Effector memory CD4-positive, alpha-beta T cell (primary cell): ENCODE measurements around the gene PRKCQ.
"Not testable (repeated sequence)": the region's sequence is repeated elsewhere in the genome, so short reads cannot be mapped to it uniquely, and the experiment has no call there.

Experiments used
- DNase-seq, 3 donors: peaks; one replicate each; pipeline ENCODE4 v3.0.0-alpha.2; 2020
- H3K27ac ChIP-seq: 2 replicates; pipeline ENCODE4 v1.7.0; 2013; ENCODE audit warnings: mild to moderate bottlenecking, low read length, moderate library complexity; ENCODE audit not compliant: insufficient read depth, poor library complexity, severe bottlenecking
- H3K27me3 ChIP-seq: replicated peaks from 2 replicates; pipeline ENCODE4 v1.7.0; 2013; ENCODE audit warnings: mild to moderate bottlenecking, low read length; ENCODE audit not compliant: insufficient read depth, control insufficient read depth, poor library complexity, severe bottlenecking
- H3K36me3 ChIP-seq: 2 replicates; pipeline ENCODE4 v1.7.0; 2013; ENCODE audit warnings: mild to moderate bottlenecking, low read length, moderate library complexity; ENCODE audit not compliant: control insufficient read depth, insufficient read depth
- H3K4me1 ChIP-seq: 2 replicates; pipeline ENCODE4 v1.7.0; 2013; ENCODE audit warnings: low read length, mild to moderate bottlenecking; ENCODE audit not compliant: control insufficient read depth, insufficient read depth, poor library complexity, severe bottlenecking
- H3K4me3 ChIP-seq: 2 replicates; pipeline ENCODE4 v1.7.0; 2013; ENCODE audit warnings: low read length, low read depth, mild to moderate bottlenecking; ENCODE audit not compliant: insufficient read depth, poor library complexity, severe bottlenecking
- H3K9me3 ChIP-seq: 2 replicates; pipeline ENCODE4 v1.7.0; 2013; ENCODE audit warnings: mild to moderate bottlenecking, low read length, moderate library complexity; ENCODE audit not compliant: control insufficient read depth

PRKCQ gene

GRCh38 chr10:6457376-6457775 lies 122.7 kb downstream of the PRKCQ start:
- Histone ChIP-seq H3K27me3 (no peaks in the 10 kb centered on the region), H3K36me3 (peaks cover 83% of the 10 kb centered on the region), H3K9me3 (no peaks in the 10 kb centered on the region), H3K4me1 (no peaks in the 10 kb centered on the region), H3K27ac (no peak overlapping the region), H3K4me3 (no peak overlapping the region)
- DNase-seq = no peak

GRCh38 chr10:6456067-6456466 lies 124.0 kb downstream of the PRKCQ start:
- Histone ChIP-seq H3K27ac (no peak overlapping the region), H3K4me3 (no peak overlapping the region), H3K9me3 (no peaks in the 10 kb centered on the region), H3K36me3 (peaks cover 70% of the 10 kb centered on the region), H3K4me1 (no peaks in the 10 kb centered on the region), H3K27me3 (no peaks in the 10 kb centered on the region)
- DNase-seq = no peak

GRCh38 chr10:6455592-6455991 lies 124.5 kb downstream of the PRKCQ start:
- Histone ChIP-seq H3K4me1 (no peaks in the 10 kb centered on the region), H3K36me3 (peaks cover 65% of the 10 kb centered on the region), H3K27me3 (no peaks in the 10 kb centered on the region), H3K27ac (no peak overlapping the region), H3K4me3 (no peak overlapping the region), H3K9me3 (no peaks in the 10 kb centered on the region)
- DNase-seq = no peak

- no peak for DNase-seq
- Histone ChIP-seq H3K9me3 (no peaks in the 10 kb centered on the region), H3K36me3 (peaks cover 33% of the 10 kb centered on the region), H3K27ac (no peak overlapping the region), H3K4me3 (no peak overlapping the region), H3K4me1 (no peaks in the 10 kb centered on the region), H3K27me3 (no peaks in the 10 kb centered on the region)
Observed at GRCh38 chr10:6446711-6447110, 133.4 kb downstream of the PRKCQ start.

GRCh38 chr10:6445671-6446316 lies 134.3 kb downstream of the PRKCQ start:
- Histone ChIP-seq H3K4me3 (no peak overlapping the region), H3K36me3 (peaks cover 42% of the 10 kb centered on the region)
- DNase-seq = peak; percentile 9 to 43 (median 25)

GRCh38 chr10:6439875-6440274 lies 140.2 kb downstream of the PRKCQ start:
- not testable (repeated sequence) for H3K4me1 ChIP-seq, H3K27me3 ChIP-seq, H3K27ac ChIP-seq, H3K4me3 ChIP-seq, H3K9me3 ChIP-seq, DNase-seq
- H3K36me3 ChIP-seq = peaks cover 72% of the 10 kb centered on the region

More at GRCh38 chr10:6445671-6446316, 134.3 kb downstream of the PRKCQ start:
- H3K27me3 ChIP-seq = no peaks in the 10 kb centered on the region
- no peak overlapping the region for H3K27ac ChIP-seq
- H3K4me1 ChIP-seq = no peaks in the 10 kb centered on the region
- H3K9me3 ChIP-seq = no peaks in the 10 kb centered on the region

- no peaks in the 10 kb centered on the region for H3K27me3 ChIP-seq
- no peak for DNase-seq
- H3K36me3 ChIP-seq = peaks cover 85% of the 10 kb centered on the region
Observed at GRCh38 chr10:6431861-6432260, 148.2 kb downstream of the PRKCQ start.

GRCh38 chr10:6431186-6431585 lies 148.9 kb downstream of the PRKCQ start:
- Histone ChIP-seq H3K4me3 (no peak overlapping the region), H3K4me1 (no peaks in the 10 kb centered on the region), H3K36me3 (peaks cover 85% of the 10 kb centered on the region)

More at GRCh38 chr10:6431861-6432260, 148.2 kb downstream of the PRKCQ start:
- no peak overlapping the region for H3K4me3 ChIP-seq
- no peaks in the 10 kb centered on the region for H3K9me3 ChIP-seq
- H3K27ac ChIP-seq = no peak overlapping the region
- no peaks in the 10 kb centered on the region for H3K4me1 ChIP-seq

GRCh38 chr10:6430423-6430980 lies 149.6 kb downstream of the PRKCQ start:
- Histone ChIP-seq H3K27me3 (no peaks in the 10 kb centered on the region), H3K9me3 (no peaks in the 10 kb centered on the region), H3K27ac (no peak overlapping the region), H3K36me3 (peaks cover 90% of the 10 kb centered on the region), H3K4me1 (no peaks in the 10 kb centered on the region), H3K4me3 (no peak overlapping the region)
- no peak for DNase-seq

More at GRCh38 chr10:6431186-6431585, 148.9 kb downstream of the PRKCQ start:
- Histone ChIP-seq H3K9me3 (no peaks in the 10 kb centered on the region), H3K27ac (no peak overlapping the region), H3K27me3 (no peaks in the 10 kb centered on the region)
- DNase-seq = no peak

- Histone ChIP-seq H3K4me1 (no peaks in the 10 kb centered on the region), H3K4me3 (no peak overlapping the region), H3K27me3 (no peaks in the 10 kb centered on the region), H3K36me3 (peaks cover 61% of the 10 kb centered on the region), H3K9me3 (no peaks in the 10 kb centered on the region), H3K27ac (no peak overlapping the region)
- DNase-seq = no peak
Observed at GRCh38 chr10:6427357-6427959, 152.6 kb downstream of the PRKCQ start.
